Left lung (tissue), 10 donors: ENCODE data around the gene BTK. TPM values are rescaled to one million over a fixed set of nuclear protein-coding genes. Genes with fewer than 3 reads are reported as not detected.

Experiments used
- ATAC-seq: fragments of 200-7000 bp; cut with Tn5 transposase; one replicate; pipeline ENCODE4 v1.9.1; 2020; ENCODE audit warnings: moderate library complexity
- DNase-seq, 4 donors: peaks; one replicate each; pipeline ENCODE4 v3.0.0-alpha.2; 2013 to 2020
- H3K27ac ChIP-seq, 2 donors: fragments of 200-600 bp; sonication (generic) in 1 of 2; one replicate each; pipeline versions ENCODE4 v1.5.0 to v1.8.0; 2020 to 2021
- H3K27me3 ChIP-seq, 2 donors: fragments of 200-600 bp; sonication (generic) in 1 of 2; one replicate each; pipeline versions ENCODE4 v1.5.0 to v1.8.0; 2020 to 2021
- H3K36me3 ChIP-seq, 2 donors: fragments of 200-600 bp; sonication (generic) in 1 of 2; one replicate each; pipeline versions ENCODE4 v1.5.0 to v1.8.0; 2020 to 2021
- H3K4me1 ChIP-seq, 2 donors: fragments of 200-600 bp; one replicate each; pipeline ENCODE4 v1.8.0; 2021
- H3K4me3 ChIP-seq, 2 donors: fragments of 200-600 bp; sonication (generic) in 1 of 2; one replicate each; pipeline versions ENCODE4 v1.5.0 to v1.8.0; 2020 to 2021; ENCODE audit warnings: mild to moderate bottlenecking in 1 of 2
- H3K9me3 ChIP-seq, 2 donors: fragments of 200-600 bp; sonication (generic) in 1 of 2; one replicate each; pipeline versions ENCODE4 v1.5.0 to v1.8.0; 2020 to 2021
- CTCF ChIP-seq, 2 donors: fragments of 200-600 bp; sonication (generic) in 1 of 2; IDR thresholded peaks; one replicate each; pipeline versions ENCODE4 v1.5.0 to v1.8.0; 2021; ENCODE audit warnings: antibody characterized with exemption in 2 of 2
- intact Hi-C, 2 donors: fragments of 100-400 bp; cut with DNase I; formaldehyde crosslinking; loops; one replicate each; pipeline versions ENCODE4 v1.11.2 to v1.14.2; 2022
- polyA plus RNA-seq, 6 donors: library from polyadenylated mRNA; unstranded; fragments of 120-200 nt; gene quantifications; one replicate each; pipeline ENCODE4 v1.2.1, GENCODE V29; 2013; ENCODE audit not compliant: insufficient read length in 6 of 6
- total RNA-seq, 2 donors: library from RNA; stranded (reverse); fragmentation: NEBNext Ultra II Directional; extraction: Animal tissue kit (Norgen Biotek cat#: 25700); gene quantifications; one replicate each; pipeline ENCODE4 v1.2.1, GENCODE V29; 2021
- donor health status: DM: no; HTN: yes; CAD: no.
- donor health status: DM: no; HTN: no; CAD: no.

BTK gene
- total and polyA plus RNA-seq, 8 donors = 4.2 to 26.6 (median 4.8) TPM

- no peaks in the 10 kb centered on the region for H3K27me3 ChIP-seq
- DNase-seq (no peak), ATAC-seq (no peak)
- no peak overlapping the region for H3K27ac ChIP-seq
- no peak for TF ChIP-seq CTCF (IDR thresholded peaks at IDR 0.05)
- peaks cover 2 to 7% of the 10 kb centered on the region in 2 donors for H3K4me1 ChIP-seq
- intact Hi-C loops = no loop called here
- peak overlapping the region in 1 of 2 donors; percentile 51 for H3K4me3 ChIP-seq
- H3K36me3 ChIP-seq = peaks cover 0 to 7% of the 10 kb centered on the region in 2 donors
- no peaks in the 10 kb centered on the region for H3K9me3 ChIP-seq
Measured at GRCh38 chrX:101419489-101419888, 33.5 kb upstream of the BTK start.

GRCh38 chrX:101417981-101418841 is 32.2 kb upstream of the BTK start:
- intact Hi-C loops = no loop called here
- DNase-seq (peak; percentile 56 to 93 (median 68)), ATAC-seq (peak; percentile 78)

GRCh38 chrX:101417190-101417589 is 31.2 kb upstream of the BTK start:
- peak overlapping the region; percentile 90 to 92 for H3K27ac ChIP-seq

More at GRCh38 chrX:101417981-101418841, 32.2 kb upstream of the BTK start:
- H3K4me1 ChIP-seq = peaks cover 2 to 7% of the 10 kb centered on the region in 2 donors
- TF ChIP-seq CTCF (IDR thresholded peaks at IDR 0.05) = no peak
- H3K36me3 ChIP-seq = peaks cover 0 to under 1% of the 10 kb centered on the region in 2 donors
- H3K4me3 ChIP-seq = peak overlapping the region; percentile 45 to 51
- H3K9me3 ChIP-seq = no peaks in the 10 kb centered on the region
- no peaks in the 10 kb centered on the region for H3K27me3 ChIP-seq
- H3K27ac ChIP-seq = peak overlapping the region; percentile 90 to 92

GRCh38 chrX:101416691-101417090 is 30.7 kb upstream of the BTK start:
- no peak for DNase-seq
- Histone ChIP-seq H3K27me3 (no peaks in the 10 kb centered on the region), H3K27ac (no peak overlapping the region), H3K4me1 (peaks cover 2 to 7% of the 10 kb centered on the region in 2 donors), H3K9me3 (no peaks in the 10 kb centered on the region), H3K36me3 (peaks cover 0 to 14% of the 10 kb centered on the region in 2 donors), H3K4me3 (no peak overlapping the region)
- ATAC-seq = no peak
- intact Hi-C loops = no loop called here
- TF ChIP-seq CTCF (IDR thresholded peaks at IDR 0.05) = no peak

More at GRCh38 chrX:101417190-101417589, 31.2 kb upstream of the BTK start:
- no peaks in the 10 kb centered on the region for H3K9me3 ChIP-seq
- ATAC-seq (no peak), DNase-seq (no peak)
- intact Hi-C loops = no loop called here
- H3K4me1 ChIP-seq = peaks cover 2 to 7% of the 10 kb centered on the region in 2 donors
- no peak for TF ChIP-seq CTCF (IDR thresholded peaks at IDR 0.05)
- no peak overlapping the region for H3K4me3 ChIP-seq
- peaks cover 0 to 10% of the 10 kb centered on the region in 2 donors for H3K36me3 ChIP-seq
- H3K27me3 ChIP-seq = no peaks in the 10 kb centered on the region
